Measurements from ENCODE around the gene RAB3IL1.

DNA sequence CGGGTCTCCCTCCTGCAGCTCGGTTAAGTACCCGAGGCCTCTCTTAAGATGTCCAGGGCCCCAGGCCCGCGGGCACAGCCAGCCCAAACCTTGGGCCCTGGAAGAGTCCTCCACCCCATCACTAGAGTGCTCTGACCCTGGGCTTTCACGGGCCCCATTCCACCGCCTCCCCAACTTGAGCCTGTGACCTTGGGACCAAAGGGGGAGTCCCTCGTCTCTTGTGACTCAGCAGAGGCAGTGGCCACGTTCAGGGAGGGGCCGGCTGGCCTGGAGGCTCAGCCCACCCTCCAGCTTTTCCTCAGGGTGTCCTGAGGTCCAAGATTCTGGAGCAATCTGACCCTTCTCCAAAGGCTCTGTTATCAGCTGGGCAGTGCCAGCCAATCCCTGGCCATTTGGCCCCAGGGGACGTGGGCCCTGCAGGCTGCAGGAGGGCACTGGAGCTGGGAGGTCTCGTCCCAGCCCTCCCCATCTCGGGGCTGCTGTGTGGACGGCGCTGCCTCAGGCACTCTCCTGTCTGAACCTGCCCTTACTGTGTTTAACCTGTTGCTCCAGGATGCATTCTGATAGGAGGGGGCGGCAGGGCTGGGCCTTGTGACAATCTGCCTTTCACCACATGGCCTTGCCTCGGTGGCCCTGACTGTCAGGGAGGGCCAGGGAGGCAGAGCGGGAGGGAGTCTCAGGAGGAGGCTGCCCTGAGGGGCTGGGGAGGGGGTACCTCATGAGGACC lies 51.0 kb downstream of the RAB3IL1 start:
- TF ChIP-seq POLR2A (IDR thresholded peaks at IDR 0.05; ENCODE audit: low read depth, low read length) = no peak
- TF ChIP-seq POLR2AphosphoS5 (IDR thresholded peaks at IDR 0.05; ENCODE audit: low read depth, low read length) = no peak

Data from GM12891 (cell line).